ENCODE results near the gene SERINC5. TPM values are rescaled to one million over a fixed set of nuclear protein-coding genes. Genes with fewer than 3 reads are reported as not detected.
"Not testable (repeated sequence)": the region's sequence is repeated elsewhere in the genome, so short reads cannot be mapped to it uniquely, and the experiment has no call there.

SERINC5 gene
- total RNA-seq, 4 donors from 2014 or later, result 6.5 to 9.3 (median 8.8) TPM

- H3K9me3 ChIP-seq, result no peaks in the 10 kb centered on the region
- no peak for ATAC-seq
- H3K4me1 ChIP-seq, result no peaks in the 10 kb centered on the region
- TF ChIP-seq POLR2A (IDR thresholded peaks at IDR 0.05) (no peak), EP300 (IDR thresholded peaks at IDR 0.05) (no peak), CTCF (IDR thresholded peaks at IDR 0.05) (no peak), POLR2AphosphoS5 (IDR thresholded peaks at IDR 0.05) (no peak)
- no peak overlapping the region for H3K27ac ChIP-seq
- H3K4me3 ChIP-seq, result no peak overlapping the region
- 74 to 94% methylated on average over 3 of the region's 3 CpGs for WGBS, 2 donors (ENCODE audit: low coverage in 1 of 2)
- H3K36me3 ChIP-seq, result peaks cover 0 to 61% of the 10 kb centered on the region in 2 donors
- H3K27me3 ChIP-seq, result no peaks in the 10 kb centered on the region
These were observed 95.6 kb downstream of the SERINC5 start for GRCh38 chr5:80160242-80160641.

- Histone ChIP-seq H3K9me3 (no peaks in the 10 kb centered on the region), H3K4me1 (no peaks in the 10 kb centered on the region), H3K27ac (no peak overlapping the region), H3K4me3 (no peak overlapping the region), H3K27me3 (no peaks in the 10 kb centered on the region), H3K36me3 (peaks cover 0 to 61% of the 10 kb centered on the region in 2 donors)
- no peak for ATAC-seq
- TF ChIP-seq EP300 (IDR thresholded peaks at IDR 0.05), result no peak
- no peak for TF ChIP-seq POLR2AphosphoS5 (IDR thresholded peaks at IDR 0.05)
- TF ChIP-seq POLR2A (IDR thresholded peaks at IDR 0.05), result no peak
- TF ChIP-seq CTCF (IDR thresholded peaks at IDR 0.05), result no peak
- WGBS, 2 donors (ENCODE audit: low coverage in 1 of 2), result 98 to 100% methylated on average over 1 to 3 of the region's 3 CpGs
These were observed 96.6 kb downstream of the SERINC5 start for GRCh38 chr5:80159133-80159815.

GRCh38 chr5:80156156-80156555, 99.7 kb downstream of the SERINC5 start:
- no peak for TF ChIP-seq POLR2AphosphoS5 (IDR thresholded peaks at IDR 0.05)
- TF ChIP-seq EP300 (IDR thresholded peaks at IDR 0.05), result no peak
- no peak for TF ChIP-seq POLR2A (IDR thresholded peaks at IDR 0.05)
- TF ChIP-seq CTCF (IDR thresholded peaks at IDR 0.05), result no peak
- ATAC-seq, result no peak
- WGBS, 2 donors (ENCODE audit: low coverage in 1 of 2), result 63 to 64% methylated on average over 4 to 5 of the region's 5 CpGs
- Histone ChIP-seq H3K4me3 (no peak overlapping the region), H3K27me3 (no peaks in the 10 kb centered on the region), H3K27ac (no peak overlapping the region), H3K4me1 (no peaks in the 10 kb centered on the region), H3K9me3 (no peaks in the 10 kb centered on the region), H3K36me3 (peaks cover 0 to 51% of the 10 kb centered on the region in 2 donors)

GRCh38 chr5:80154749-80155148, 101.1 kb downstream of the SERINC5 start:
- TF ChIP-seq POLR2AphosphoS5 (IDR thresholded peaks at IDR 0.05), result no peak
- no peak for TF ChIP-seq CTCF (IDR thresholded peaks at IDR 0.05)
- no peak for TF ChIP-seq EP300 (IDR thresholded peaks at IDR 0.05)
- Histone ChIP-seq H3K4me3 (no peak overlapping the region), H3K27me3 (no peaks in the 10 kb centered on the region), H3K9me3 (no peaks in the 10 kb centered on the region), H3K27ac (no peak overlapping the region), H3K4me1 (no peaks in the 10 kb centered on the region), H3K36me3 (peaks cover 0 to 62% of the 10 kb centered on the region in 2 donors)
- WGBS, 2 donors (ENCODE audit: low coverage in 1 of 2), result 93 to 100% methylated on average over 1 to 3 of the region's 4 CpGs
- ATAC-seq, result no peak

GRCh38 chr5:80154289-80154688, 101.6 kb downstream of the SERINC5 start:
- H3K27ac ChIP-seq, result not testable (repeated sequence)
- peaks cover 0 to 62% of the 10 kb centered on the region in 2 donors for H3K36me3 ChIP-seq
- 83 to 84% methylated on average over 2 to 3 of the region's 8 CpGs for WGBS, 2 donors (ENCODE audit: low coverage in 1 of 2)

More at GRCh38 chr5:80154289-80154688, 101.6 kb downstream of the SERINC5 start:
- not testable (repeated sequence) for H3K4me1 ChIP-seq, H3K4me3 ChIP-seq, ATAC-seq, H3K9me3 ChIP-seq, H3K27me3 ChIP-seq

Measured in gastroesophageal sphincter (tissue), 4 donors.